Hematopoietic multipotent progenitor cell (in vitro differentiated cells): ENCODE data around the gene UBC. TPM values are rescaled to one million over a fixed set of nuclear protein-coding genes. Genes with fewer than 3 reads are reported as not detected.

Experiments
- DNase-seq, 3 donors: peaks; one replicate each; pipeline ENCODE4 v3.0.0-alpha.2; 2011 to 2015; ENCODE audit warnings: low read depth in 2 of 3, low spot score in 2 of 3
- small RNA-seq: library from RNA; depleted of rRNA; stranded (forward); fragments of <200 nt; gene quantifications from one replicate; pipeline ENCODE3, GENCODE V24; 2012
- total RNA-seq: library from RNA; depleted of rRNA; stranded (reverse); fragments of >200 nt; gene quantifications from one replicate; pipeline ENCODE4 v1.2.3, GENCODE V29; 2012

The UBC gene
- total RNA-seq, 1 donor = 932 TPM

- peak in 1 of 3 donors; percentile 67 for DNase-seq
These were observed 47.0 kb downstream of the UBC start for GRCh38 chr12:124867401-124867930.

GRCh38 chr12:124866883-124867400 lies 47.5 kb downstream of the UBC start:
- no peak for DNase-seq

- no peak for DNase-seq
These were observed 48.1 kb downstream of the UBC start for GRCh38 chr12:124866195-124866882.

GRCh38 chr12:124865728-124866127 lies 48.7 kb downstream of the UBC start:
- DNase-seq = no peak

- no peak for DNase-seq
These were observed 50.1 kb downstream of the UBC start for GRCh38 chr12:124864326-124864752.

- DNase-seq = peak; percentile 52 to 86 (median 71)
These were observed 50.8 kb downstream of the UBC start, which contains the start of gene SCARB1 for GRCh38 chr12:124863416-124864325. TSS of gene SCARB1 (minus strand) at chr12:124863864. CDS start at chr12:124863720, 144 bp downstream.

- DNase-seq = no peak
These were observed 51.6 kb downstream of the UBC start for GRCh38 chr12:124862768-124863415.

- DNase-seq = no peak
These were observed 52.4 kb downstream of the UBC start for GRCh38 chr12:124861898-124862676.

Small RNA genes lying within 50 kb of the gene (small RNA-seq; reads per million reads assigned to genes)
- gene MIR5188 = not detected
- not detected for gene RNU6-927P

Other genes with a start within 250 kb of the UBC start
- 28.0 TPM for gene SCARB1, start 50.8 kb downstream of the UBC start, total RNA-seq
- gene DHX37, start 74.5 kb upstream of the UBC start, total RNA-seq = 28.0 TPM
- 6.7 TPM for gene BRI3BP, start 79.0 kb upstream of the UBC start, total RNA-seq
- gene AACS, start 150.8 kb upstream of the UBC start, total RNA-seq = 16.7 TPM